Measurements from ENCODE around the gene KCNJ6. TPM values are rescaled to one million over a fixed set of nuclear protein-coding genes. Genes with fewer than 3 reads are reported as not detected.

KCNJ6 gene, protein sequence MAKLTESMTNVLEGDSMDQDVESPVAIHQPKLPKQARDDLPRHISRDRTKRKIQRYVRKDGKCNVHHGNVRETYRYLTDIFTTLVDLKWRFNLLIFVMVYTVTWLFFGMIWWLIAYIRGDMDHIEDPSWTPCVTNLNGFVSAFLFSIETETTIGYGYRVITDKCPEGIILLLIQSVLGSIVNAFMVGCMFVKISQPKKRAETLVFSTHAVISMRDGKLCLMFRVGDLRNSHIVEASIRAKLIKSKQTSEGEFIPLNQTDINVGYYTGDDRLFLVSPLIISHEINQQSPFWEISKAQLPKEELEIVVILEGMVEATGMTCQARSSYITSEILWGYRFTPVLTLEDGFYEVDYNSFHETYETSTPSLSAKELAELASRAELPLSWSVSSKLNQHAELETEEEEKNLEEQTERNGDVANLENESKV
- total RNA-seq = 0.26 TPM
- polyA plus RNA-seq = 0.03 TPM

DNA sequence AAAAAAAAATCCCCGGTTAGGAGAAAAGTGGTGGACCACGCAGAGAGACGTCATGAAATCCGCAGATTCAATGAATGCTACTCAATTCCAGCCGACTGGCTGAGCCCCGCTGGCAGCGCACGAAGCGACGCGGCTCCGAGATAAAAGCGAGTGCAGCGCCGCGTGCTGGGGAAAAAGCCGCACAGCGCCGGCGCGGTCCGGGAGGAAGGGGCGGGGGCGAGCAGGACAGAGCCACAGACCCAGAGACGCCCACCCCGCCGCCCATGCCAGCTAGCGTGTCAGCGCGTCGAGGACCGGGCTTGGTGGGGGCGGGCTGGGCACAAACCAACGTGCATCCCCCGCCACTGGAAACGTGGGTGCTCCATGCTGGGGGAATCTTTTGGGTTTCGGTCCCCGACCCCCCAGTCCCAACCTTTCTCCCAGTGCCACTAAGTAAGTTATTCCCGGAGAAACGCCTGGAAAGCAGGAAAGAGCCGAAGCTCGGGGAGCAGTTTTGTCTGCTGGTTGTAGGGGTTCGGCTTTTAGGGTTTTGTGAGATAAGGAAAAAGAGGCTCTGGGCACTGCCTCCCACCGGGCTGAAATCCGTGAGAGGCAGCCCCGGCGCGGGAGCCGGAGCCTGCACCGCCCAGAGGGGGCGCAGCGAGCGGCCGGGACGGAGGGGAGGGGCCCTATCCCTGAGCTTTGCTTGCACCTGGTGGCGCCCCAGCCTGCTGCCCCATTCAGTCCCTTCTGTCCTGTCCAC is at the start of gene KCNJ6:
Gene KCNJ6, minus strand, starts transcription at position 148 of the 742 bp plus-strand sequence. CDS start 75,775 bp downstream, outside the sequence.
- no peak for DNase-seq (ENCODE audit: extremely low spot score)
- Histone ChIP-seq H3K4me3 (ENCODE audit: low read depth, low read length) (no peak within 1 kb of the TSS), H3K27ac (ENCODE audit: low read depth) (no peak within 1 kb of the TSS), H3K36me3 (ENCODE audit: insufficient read depth) (no peaks in the 10 kb centered on the region), H3K4me1 (ENCODE audit: insufficient read depth) (peaks cover 3% of the 10 kb centered on the region)
- 2% methylated on average over 56 of the region's 56 CpGs for WGBS

DNA sequence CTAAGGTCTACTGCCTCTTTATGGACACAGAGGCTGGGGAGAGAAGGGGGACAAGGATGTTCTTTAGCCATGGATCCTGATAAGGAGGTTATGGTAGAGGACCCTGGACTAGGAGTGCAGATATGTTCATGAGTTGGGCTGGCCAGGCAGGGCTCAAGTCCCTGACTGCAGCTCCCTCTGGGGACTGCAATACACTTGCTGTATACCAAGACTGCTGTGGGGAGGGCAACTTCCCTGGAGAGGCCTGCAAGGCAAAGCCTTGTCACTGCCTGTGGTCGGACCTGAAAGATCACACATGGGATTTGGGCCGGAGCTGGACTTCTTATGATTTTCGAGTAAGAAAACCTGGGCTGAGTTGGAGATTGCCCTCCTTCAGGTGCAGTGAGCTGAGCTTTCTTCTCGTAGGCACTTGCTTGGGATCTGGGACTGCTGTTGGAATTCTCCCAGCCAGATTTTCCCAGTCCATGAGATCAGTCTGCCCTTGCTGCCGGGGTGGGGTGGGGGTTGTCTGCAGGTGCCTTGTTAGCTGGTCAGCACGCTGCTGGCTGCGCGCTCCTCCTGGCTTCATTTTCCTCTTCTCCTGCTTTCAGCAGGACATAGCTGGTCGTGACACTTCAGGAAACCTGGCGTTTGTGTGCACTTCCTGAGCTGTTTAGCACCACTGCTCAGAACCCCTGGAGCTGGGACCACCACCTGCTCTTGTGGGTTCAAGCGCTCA is 49.0 kb upstream of the KCNJ6 start:
- Histone ChIP-seq H3K27ac (ENCODE audit: low read depth) (no peak overlapping the region), H3K4me3 (ENCODE audit: low read depth, low read length) (no peak overlapping the region), H3K4me1 (ENCODE audit: insufficient read depth) (no peaks in the 10 kb centered on the region), H3K36me3 (ENCODE audit: insufficient read depth) (no peaks in the 10 kb centered on the region)
- no peak for DNase-seq (ENCODE audit: extremely low spot score)
- 75% methylated on average over 11 of the region's 11 CpGs for WGBS

DNA sequence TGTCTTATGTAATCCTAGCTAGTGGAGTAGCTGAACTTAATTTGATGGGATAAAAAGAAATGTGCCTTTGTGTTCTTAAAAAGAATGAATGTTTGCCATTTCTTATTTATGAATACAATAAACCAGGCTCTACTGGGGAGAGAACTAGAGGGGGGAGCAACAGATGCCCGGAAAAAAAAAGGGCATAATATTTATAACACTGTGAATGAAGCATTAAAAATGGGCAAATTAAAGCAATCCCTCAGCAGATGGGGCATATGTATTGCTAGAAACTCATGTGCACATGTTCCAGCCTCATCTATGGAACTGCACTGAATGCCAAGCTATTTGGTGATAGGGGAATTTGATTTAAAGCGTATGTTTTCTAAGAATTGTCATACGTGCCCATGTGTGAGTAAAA is 42.3 kb upstream of the KCNJ6 start:
- no peak for DNase-seq (ENCODE audit: extremely low spot score)
- no peak overlapping the region for H3K4me3 ChIP-seq (ENCODE audit: low read depth, low read length)
- no peaks in the 10 kb centered on the region for H3K4me1 ChIP-seq (ENCODE audit: insufficient read depth)
- H3K27ac ChIP-seq (ENCODE audit: low read depth) = no peak overlapping the region
- 84% methylated on average over 3 of the region's 3 CpGs for WGBS
- H3K36me3 ChIP-seq (ENCODE audit: insufficient read depth) = no peaks in the 10 kb centered on the region

DNA sequence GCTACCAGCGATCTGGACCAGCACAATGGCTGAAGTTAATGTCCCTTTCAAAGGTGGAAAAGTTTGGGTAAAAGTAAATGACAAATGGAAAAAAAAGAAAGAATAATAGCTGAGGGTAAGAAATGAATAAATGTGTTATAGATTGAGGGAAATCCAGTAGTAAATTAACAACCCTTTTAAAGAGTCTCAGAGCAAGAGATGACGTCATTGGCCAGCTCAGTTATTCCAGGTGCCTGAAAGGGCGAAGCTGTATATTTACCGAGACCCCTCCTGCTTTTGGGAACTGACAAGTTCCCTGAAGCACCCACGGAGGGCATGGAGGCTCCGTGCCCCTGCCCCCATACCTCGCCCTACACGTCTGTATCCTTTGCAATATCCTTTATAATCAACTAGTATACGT is 40.5 kb upstream of the KCNJ6 start:
- 75% methylated on average over 9 of the region's 9 CpGs for WGBS
- H3K36me3 ChIP-seq (ENCODE audit: insufficient read depth) = no peaks in the 10 kb centered on the region
- H3K27ac ChIP-seq (ENCODE audit: low read depth) = no peak overlapping the region
- H3K4me3 ChIP-seq (ENCODE audit: low read depth, low read length) = no peak overlapping the region
- no peaks in the 10 kb centered on the region for H3K4me1 ChIP-seq (ENCODE audit: insufficient read depth)
- no peak for DNase-seq (ENCODE audit: extremely low spot score)

DNA sequence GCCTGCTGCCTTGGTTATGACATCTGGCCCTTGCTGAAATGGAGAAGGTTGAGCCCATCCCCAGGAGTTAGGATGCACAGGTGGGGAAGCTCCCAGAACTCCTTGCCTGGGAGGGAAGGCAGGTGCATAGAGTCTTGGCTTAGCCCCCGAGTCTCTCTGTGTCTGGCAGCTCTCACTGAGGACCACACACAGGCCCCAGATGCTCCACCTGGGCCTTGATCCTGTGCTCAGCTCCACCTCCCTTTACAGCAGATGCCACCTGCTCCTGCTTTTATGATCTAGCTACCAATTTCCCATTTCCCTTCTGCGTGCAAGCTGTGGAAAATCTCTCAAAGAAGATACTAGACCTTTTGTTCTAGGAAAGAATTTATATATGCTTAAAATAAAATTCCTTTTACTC is 28.8 kb upstream of the KCNJ6 start:
- no peak for DNase-seq (ENCODE audit: extremely low spot score)

DNA sequence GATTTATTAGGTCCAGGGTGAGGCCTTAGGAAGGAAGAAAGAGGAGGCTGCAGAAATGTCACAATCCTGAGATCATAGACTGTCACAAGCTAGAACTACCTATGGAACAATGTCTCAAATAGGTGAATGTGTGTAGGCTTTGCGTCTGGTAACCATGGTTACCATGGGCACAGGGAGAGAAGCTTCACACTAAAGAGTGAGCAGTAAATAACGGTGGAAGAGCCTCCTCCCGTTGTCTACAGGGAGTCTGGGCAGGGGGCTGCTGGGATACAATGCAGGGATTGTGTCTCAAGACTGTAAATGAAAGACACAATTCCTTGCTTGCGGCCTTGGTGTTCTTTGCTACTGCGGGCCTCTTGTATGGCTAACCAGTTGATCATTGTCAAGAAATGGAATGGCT is 28.2 kb upstream of the KCNJ6 start:
- Histone ChIP-seq H3K4me3 (ENCODE audit: low read depth, low read length) (no peak overlapping the region), H3K36me3 (ENCODE audit: insufficient read depth) (no peaks in the 10 kb centered on the region), H3K4me1 (ENCODE audit: insufficient read depth) (no peaks in the 10 kb centered on the region), H3K27ac (ENCODE audit: low read depth) (no peak overlapping the region)
- DNase-seq (ENCODE audit: extremely low spot score) = no peak
- 78% methylated on average over 5 of the region's 5 CpGs for WGBS

More for the DNA sequence above, 28.8 kb upstream of the KCNJ6 start:
- H3K36me3 ChIP-seq (ENCODE audit: insufficient read depth) = no peaks in the 10 kb centered on the region
- no peak overlapping the region for H3K4me3 ChIP-seq (ENCODE audit: low read depth, low read length)
- no peaks in the 10 kb centered on the region for H3K4me1 ChIP-seq (ENCODE audit: insufficient read depth)
- WGBS = 70% methylated on average over 2 of the region's 2 CpGs
- H3K27ac ChIP-seq (ENCODE audit: low read depth) = no peak overlapping the region

DNA sequence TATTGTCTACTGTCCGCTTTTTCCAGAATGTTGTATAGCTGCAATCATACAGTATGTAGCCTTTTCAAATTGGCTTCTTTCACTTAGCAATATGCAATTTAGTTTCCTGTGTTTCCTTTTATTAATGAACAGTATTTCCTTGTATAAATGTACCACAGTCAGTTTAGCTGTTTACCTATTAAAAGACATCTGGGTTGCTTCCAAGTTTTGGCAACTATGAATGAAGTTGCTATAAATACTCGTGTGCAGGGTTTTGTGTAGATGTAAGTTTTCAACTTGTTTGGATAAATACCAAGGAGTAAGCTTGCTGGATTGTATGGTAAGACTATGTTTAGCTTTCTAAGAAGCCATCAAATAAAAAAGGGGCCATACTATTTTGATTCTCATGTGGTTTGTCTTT is 24.4 kb upstream of the KCNJ6 start:
- H3K4me3 ChIP-seq (ENCODE audit: low read depth, low read length) = no peak overlapping the region
- H3K36me3 ChIP-seq (ENCODE audit: insufficient read depth) = no peaks in the 10 kb centered on the region
- no peak for DNase-seq (ENCODE audit: extremely low spot score)
- no peak overlapping the region for H3K27ac ChIP-seq (ENCODE audit: low read depth)
- WGBS = 39% methylated on average over 2 of the region's 2 CpGs
- H3K4me1 ChIP-seq (ENCODE audit: insufficient read depth) = no peaks in the 10 kb centered on the region

DNA sequence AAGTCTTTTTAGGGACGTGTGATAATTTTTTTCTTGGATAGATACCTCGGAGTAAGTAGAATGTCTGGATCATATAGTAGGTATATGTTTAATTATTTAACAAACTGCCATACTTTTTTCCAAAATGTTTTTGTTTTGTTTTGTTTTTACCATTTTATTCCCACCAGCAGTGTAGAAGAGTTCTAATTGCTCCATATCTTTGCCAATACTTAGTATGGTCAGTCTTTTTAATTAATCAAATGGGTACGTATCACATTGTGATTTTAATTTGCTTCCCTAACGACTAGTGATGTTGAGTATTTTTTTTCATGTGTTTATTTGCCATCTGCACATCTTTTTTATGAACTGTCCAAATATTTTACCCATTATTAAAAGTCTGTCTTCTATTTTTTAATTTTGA is 23.6 kb upstream of the KCNJ6 start:
- no peak for DNase-seq (ENCODE audit: extremely low spot score)
- H3K4me1 ChIP-seq (ENCODE audit: insufficient read depth) = no peaks in the 10 kb centered on the region
- H3K27ac ChIP-seq (ENCODE audit: low read depth) = no peak overlapping the region
- WGBS = 84% methylated on average over 4 of the region's 4 CpGs
- no peak overlapping the region for H3K4me3 ChIP-seq (ENCODE audit: low read depth, low read length)
- no peaks in the 10 kb centered on the region for H3K36me3 ChIP-seq (ENCODE audit: insufficient read depth)

DNA sequence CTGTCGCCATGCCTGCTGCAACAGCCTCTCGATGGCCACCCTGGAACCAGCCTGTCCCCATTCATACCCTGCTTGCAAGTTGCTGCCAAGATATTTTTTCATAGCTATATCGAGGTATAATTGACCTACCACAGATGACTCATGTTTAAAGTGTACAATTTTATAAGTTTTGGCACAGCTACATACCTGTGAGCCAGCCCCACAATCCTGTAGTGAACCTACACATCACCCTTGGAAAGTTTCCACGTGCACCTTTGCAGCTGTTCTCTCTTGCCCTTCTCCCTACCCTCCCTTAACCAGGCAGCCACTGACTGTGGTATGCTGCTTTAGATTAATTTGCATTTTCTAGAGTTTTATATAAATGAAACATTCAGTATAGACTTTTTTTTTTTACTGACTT is 23.0 kb upstream of the KCNJ6 start:
- H3K4me1 ChIP-seq (ENCODE audit: insufficient read depth) = no peaks in the 10 kb centered on the region
- no peak overlapping the region for H3K27ac ChIP-seq (ENCODE audit: low read depth)
- no peaks in the 10 kb centered on the region for H3K36me3 ChIP-seq (ENCODE audit: insufficient read depth)
- WGBS = 74% methylated on average over 4 of the region's 4 CpGs
- H3K4me3 ChIP-seq (ENCODE audit: low read depth, low read length) = no peak overlapping the region
- no peak for DNase-seq (ENCODE audit: extremely low spot score)

DNA sequence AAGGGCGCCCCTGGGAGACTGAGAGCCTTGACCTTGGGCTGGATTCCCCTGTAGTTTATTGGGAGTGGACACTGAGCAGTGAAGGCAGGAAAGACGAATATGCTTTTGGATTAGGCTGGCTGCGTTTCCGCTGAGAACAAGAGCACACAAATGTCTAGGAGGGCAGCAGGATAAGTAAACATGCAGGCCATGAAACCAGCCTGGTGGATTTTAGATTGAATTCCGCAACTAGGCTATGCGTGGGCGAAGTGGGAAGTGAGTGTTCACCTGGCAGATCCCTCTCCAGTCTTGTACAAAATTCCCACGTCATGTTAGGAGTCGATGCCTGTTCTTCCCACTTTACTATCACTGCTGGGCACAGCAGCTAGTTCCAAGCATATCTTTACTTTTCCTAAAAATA is 21.4 kb upstream of the KCNJ6 start:
- Histone ChIP-seq H3K27ac (ENCODE audit: low read depth) (no peak overlapping the region), H3K36me3 (ENCODE audit: insufficient read depth) (no peaks in the 10 kb centered on the region), H3K4me3 (ENCODE audit: low read depth, low read length) (no peak overlapping the region), H3K4me1 (ENCODE audit: insufficient read depth) (no peaks in the 10 kb centered on the region)
- WGBS = 61% methylated on average over 9 of the region's 9 CpGs
- no peak for DNase-seq (ENCODE audit: extremely low spot score)

DNA sequence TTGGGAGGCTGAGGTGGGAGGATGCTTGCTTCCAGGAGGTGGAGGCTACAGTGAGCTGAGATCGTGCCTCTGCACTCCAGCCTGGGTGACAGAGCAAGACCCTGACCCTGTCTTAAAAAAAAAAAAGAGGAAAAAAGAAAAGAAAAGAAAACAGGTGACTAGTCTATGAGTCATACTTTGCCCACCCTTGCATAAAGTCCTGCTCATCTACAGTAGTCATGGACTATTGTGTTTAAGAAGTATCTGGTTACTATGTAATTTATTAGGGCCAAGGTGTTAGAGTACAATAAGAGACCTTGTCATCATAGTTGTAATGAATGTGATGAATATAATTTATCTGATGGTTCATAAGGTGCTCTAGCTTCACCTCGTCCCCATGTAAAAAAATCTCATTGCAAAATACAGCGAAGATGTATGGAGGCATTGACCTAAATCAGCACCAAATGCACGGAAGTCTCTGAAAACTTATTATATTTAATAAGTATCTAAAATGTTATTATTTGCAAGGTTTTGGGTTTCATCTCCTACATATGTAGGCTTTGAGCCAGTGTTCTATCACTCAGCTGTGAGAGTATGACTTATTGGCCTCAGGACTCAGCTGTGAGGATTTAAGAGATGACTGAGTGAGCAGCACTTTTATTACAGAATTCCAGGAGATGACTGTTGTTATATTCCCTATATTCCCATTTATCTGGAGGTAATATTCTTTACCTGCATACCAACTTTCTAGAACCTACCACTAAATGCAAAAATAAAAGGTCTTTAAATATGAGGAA is 19.9 kb upstream of the KCNJ6 start:
- DNase-seq (ENCODE audit: extremely low spot score) = no peak
- Histone ChIP-seq H3K4me3 (ENCODE audit: low read depth, low read length) (no peak overlapping the region), H3K4me1 (ENCODE audit: insufficient read depth) (no peaks in the 10 kb centered on the region), H3K27ac (ENCODE audit: low read depth) (no peak overlapping the region), H3K36me3 (ENCODE audit: insufficient read depth) (no peaks in the 10 kb centered on the region)
- WGBS = 91% methylated on average over 4 of the region's 4 CpGs

DNA sequence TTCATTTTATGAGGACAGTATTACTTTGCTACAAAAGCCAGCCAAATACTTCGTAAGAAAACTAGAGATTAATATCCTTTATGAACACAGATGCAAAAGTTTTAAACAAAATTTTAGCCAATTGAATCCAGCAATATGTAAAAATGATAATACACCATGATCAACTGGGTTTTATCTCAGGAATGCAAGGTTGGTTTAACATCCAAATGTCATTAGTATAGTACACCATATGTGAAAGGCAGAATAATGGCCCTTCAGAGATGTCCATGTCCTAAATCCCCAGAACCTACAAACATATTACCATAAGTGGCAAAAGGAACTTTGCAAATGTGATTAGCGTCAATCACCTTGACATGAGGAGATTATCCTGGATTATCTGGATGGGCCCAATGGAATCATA is 16.7 kb upstream of the KCNJ6 start:
- Histone ChIP-seq H3K4me1 (ENCODE audit: insufficient read depth) (no peaks in the 10 kb centered on the region), H3K36me3 (ENCODE audit: insufficient read depth) (no peaks in the 10 kb centered on the region), H3K4me3 (ENCODE audit: low read depth, low read length) (no peak overlapping the region), H3K27ac (ENCODE audit: low read depth) (no peak overlapping the region)
- WGBS = 92% methylated on average over 2 of the region's 2 CpGs
- no peak for DNase-seq (ENCODE audit: extremely low spot score)

DNA sequence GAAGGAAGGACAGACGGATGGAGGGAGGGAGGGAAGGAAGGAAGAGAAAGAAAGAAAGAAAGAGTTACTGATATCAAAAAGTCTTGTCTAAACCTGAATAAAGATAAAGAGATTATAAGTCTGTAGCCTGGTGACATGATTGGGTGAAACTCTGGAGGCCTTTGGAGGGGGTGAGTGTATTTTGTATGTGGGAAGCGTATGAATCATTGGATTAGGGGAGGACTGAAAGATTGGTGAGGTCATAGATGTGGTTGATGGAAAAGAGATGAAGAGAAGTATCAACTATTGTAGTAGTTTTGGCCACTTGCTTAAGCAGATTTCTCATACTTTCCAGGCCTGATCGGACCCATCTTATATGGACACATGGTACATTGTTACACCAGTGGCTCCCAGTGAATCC is 11.5 kb upstream of the KCNJ6 start:
- WGBS = 75% methylated on average over 3 of the region's 3 CpGs
- no peak overlapping the region for H3K4me3 ChIP-seq (ENCODE audit: low read depth, low read length)

More for the DNA sequence above, 11.5 kb upstream of the KCNJ6 start:
- Histone ChIP-seq H3K36me3 (ENCODE audit: insufficient read depth) (no peaks in the 10 kb centered on the region), H3K4me1 (ENCODE audit: insufficient read depth) (no peaks in the 10 kb centered on the region), H3K27ac (ENCODE audit: low read depth) (no peak overlapping the region)
- no peak for DNase-seq (ENCODE audit: extremely low spot score)
